Neuronal stem cell (in vitro differentiated cells): ENCODE measurements around the gene CCDC57.
A peak's percentile ranks its signal among the peaks of the same experiment; 100 is the strongest.
"Not testable (repeated sequence)": the region's sequence is repeated elsewhere in the genome, so short reads cannot be mapped to it uniquely, and the experiment has no call there.

ENCODE experiments used
- DNase-seq: peaks from one replicate; pipeline ENCODE4 v3.0.0-alpha.2; 2013; ENCODE audit warnings: low spot score
- H2AFZ ChIP-seq: one replicate; pipeline ENCODE4 v1.6.1; 2013; ENCODE audit warnings: mild to moderate bottlenecking, low read length, inconsistent platforms
- H2AK5ac ChIP-seq: 2 replicates; pipeline ENCODE4 v1.6.1; 2013; ENCODE audit warnings: low read depth, mild to moderate bottlenecking, inconsistent platforms, low read length, moderate library complexity, mixed read lengths
- H2BK120ac ChIP-seq: 2 replicates; pipeline ENCODE4 v1.6.1; 2013; ENCODE audit warnings: low read depth, mild to moderate bottlenecking, inconsistent platforms, low read length, moderate library complexity, mixed read lengths
- H2BK12ac ChIP-seq: one replicate; pipeline ENCODE4 v1.6.1; 2013; ENCODE audit warnings: low read length, inconsistent platforms
- H2BK15ac ChIP-seq: 2 replicates; pipeline ENCODE4 v1.6.1; 2013; ENCODE audit warnings: mild to moderate bottlenecking, low read length, inconsistent platforms, mixed read lengths
- H2BK5ac ChIP-seq: one replicate; pipeline ENCODE4 v1.6.1; 2013; ENCODE audit warnings: inconsistent platforms, mild to moderate bottlenecking, low read length, moderate library complexity
- H3K14ac ChIP-seq: one replicate; pipeline ENCODE4 v1.6.1; 2013; ENCODE audit warnings: low read length, inconsistent platforms
- H3K18ac ChIP-seq: 2 replicates; pipeline ENCODE4 v1.6.1; 2013; ENCODE audit warnings: low read length, inconsistent platforms
- H3K23ac ChIP-seq: 2 replicates; pipeline ENCODE4 v1.6.1; 2013; ENCODE audit warnings: low read depth, mild to moderate bottlenecking, mixed read lengths, low read length, inconsistent platforms; ENCODE audit not compliant: poor library complexity
- H3K27ac ChIP-seq: replicated peaks from 3 replicates; pipeline ENCODE4 v1.5.1; 2013; ENCODE audit warnings: low read length, inconsistent platforms
- H3K27me3 ChIP-seq, 3 experiments: 2 replicates each; pipeline ENCODE4 v1.6.1; 2013; ENCODE audit warnings: low read length in 3 of 3, mild to moderate bottlenecking in 2 of 3, inconsistent platforms in 1 of 3, low read depth in 1 of 3, mixed read lengths in 1 of 3, moderate library complexity in 1 of 3; ENCODE audit not compliant: control insufficient read depth in 3 of 3, insufficient read depth in 3 of 3
- H3K36me3 ChIP-seq, 2 donors: replicated peaks in 1 of 2; 2 replicates each; pipeline ENCODE4 v1.6.1; 2013; ENCODE audit warnings: low read length in 2 of 2; ENCODE audit not compliant: control insufficient read depth in 2 of 2, insufficient read depth in 2 of 2
- H3K4ac ChIP-seq: 2 replicates; pipeline ENCODE4 v1.6.1; 2013; ENCODE audit warnings: inconsistent platforms, mild to moderate bottlenecking, low read length, moderate library complexity
- H3K4me1 ChIP-seq, 2 donors: 1 replicate in 1 of 2; 2 replicates in 1 of 2; pipeline ENCODE4 v1.6.1; 2013; ENCODE audit warnings: low read length in 2 of 2, low read depth in 1 of 2; ENCODE audit not compliant: control insufficient read depth in 2 of 2, insufficient read depth in 1 of 2
- H3K4me2 ChIP-seq: one replicate; pipeline ENCODE4 v1.6.1; 2013; ENCODE audit warnings: mild to moderate bottlenecking, low read length, inconsistent platforms; ENCODE audit not compliant: insufficient read depth, poor library complexity, severe bottlenecking
- H3K4me3 ChIP-seq, 2 donors: 2 replicates each; pipeline ENCODE4 v1.5.1; 2013; ENCODE audit warnings: low read length in 2 of 2, mild to moderate bottlenecking in 2 of 2, inconsistent platforms in 1 of 2, moderate library complexity in 1 of 2
- H3K79me1 ChIP-seq: one replicate; pipeline ENCODE4 v1.6.1; 2013; ENCODE audit warnings: low read depth, mild to moderate bottlenecking, inconsistent platforms, low read length, moderate library complexity
- H3K9ac ChIP-seq: one replicate; pipeline ENCODE4 v1.6.1; 2013; ENCODE audit warnings: mild to moderate bottlenecking, low read depth, low read length, inconsistent platforms; ENCODE audit not compliant: poor library complexity
- H3K9me3 ChIP-seq, 2 donors: replicated peaks in 1 of 2; 2 replicates each; pipeline versions ENCODE3 to v1.6.1; 2013; ENCODE audit warnings: low read length in 2 of 2, mild to moderate bottlenecking in 2 of 2, inconsistent platforms in 1 of 2, low read depth in 1 of 2, mixed read lengths in 1 of 2, moderate library complexity in 1 of 2; ENCODE audit not compliant: control insufficient read depth in 2 of 2, insufficient read depth in 1 of 2
- H4K8ac ChIP-seq: one replicate; pipeline ENCODE4 v1.6.1; 2013; ENCODE audit warnings: low read depth, mild to moderate bottlenecking, inconsistent platforms, low read length, moderate library complexity
- H4K91ac ChIP-seq: one replicate; pipeline ENCODE4 v1.6.1; 2013; ENCODE audit warnings: low read length, low read depth, mild to moderate bottlenecking, inconsistent platforms; ENCODE audit not compliant: poor library complexity
- WGBS, 2 donors: extraction: QIAGEN DNeasy Blood & Tissue Kit; methylation state at CpG; one replicate each; pipeline ENCODE4 v1.1.7; 2013; ENCODE audit warnings: missing lambda C conversion rate in 2 of 2, mixed read lengths in 1 of 2; ENCODE audit not compliant: insufficient read length in 2 of 2, insufficient replicate concordance in 1 of 2; ENCODE audit errors: extremely low coverage in 2 of 2; 5-methylcytosine and 5-hydroxymethylcytosine counted together

CCDC57 gene

GRCh38 chr17:82146663-82147654 is 65.7 kb downstream of the CCDC57 start:
- Histone ChIP-seq H2BK15ac (no peak overlapping the region), H3K14ac (peak overlapping the region; percentile 1), H3K18ac (no peak overlapping the region), H3K36me3 (peaks cover 5 to 9% of the 10 kb centered on the region in 2 donors), H3K4me3 (no peak overlapping the region), H4K91ac (no peak overlapping the region), H3K79me1 (peaks cover 3% of the 10 kb centered on the region), H2BK12ac (no peak overlapping the region), H3K23ac (no peak overlapping the region), H3K27me3 (no peaks in the 10 kb centered on the region), H4K8ac (peak overlapping the region; percentile 20), H2BK120ac (no peak overlapping the region), H3K9ac (no peak overlapping the region), H2BK5ac (no peak overlapping the region), H3K4me1 (no peaks in the 10 kb centered on the region), H3K4me2 (no peak overlapping the region), H3K4ac (no peak overlapping the region), H3K27ac (no peak overlapping the region), H2AFZ (no peak overlapping the region), H3K9me3 (no peaks in the 10 kb centered on the region), H2AK5ac (no peak overlapping the region)
- 100% methylated on average over 2 of the region's 18 CpGs; no CpG with 5 or more reads in 1 of the 2 donors for WGBS, 2 donors
- no peak for DNase-seq

GRCh38 chr17:82145550-82146155 is 67.0 kb downstream of the CCDC57 start:
- Histone ChIP-seq H3K79me1 (peaks cover 3% of the 10 kb centered on the region), H3K36me3 (peaks cover 5% of the 10 kb centered on the region in 2 donors), H2BK120ac (no peak overlapping the region), H3K18ac (no peak overlapping the region), H2BK15ac (no peak overlapping the region), H2AK5ac (no peak overlapping the region), H3K4me3 (no peak overlapping the region), H3K27ac (no peak overlapping the region), H2BK12ac (no peak overlapping the region), H3K4me2 (no peak overlapping the region), H3K4ac (no peak overlapping the region), H3K9ac (no peak overlapping the region), H2AFZ (no peak overlapping the region), H3K9me3 (no peaks in the 10 kb centered on the region), H2BK5ac (no peak overlapping the region), H4K91ac (no peak overlapping the region), H3K27me3 (no peaks in the 10 kb centered on the region), H3K14ac (no peak overlapping the region), H4K8ac (no peak overlapping the region), H3K23ac (no peak overlapping the region), H3K4me1 (peaks cover 0 to 2% of the 10 kb centered on the region in 2 donors)
- no peak for DNase-seq
- no CpG with 5 or more reads among the region's 13 CpGs for WGBS, 2 donors

GRCh38 chr17:82143333-82143732 is 69.3 kb downstream of the CCDC57 start:
- no peak overlapping the region for H3K18ac ChIP-seq

GRCh38 chr17:82139961-82140360 is 72.7 kb downstream of the CCDC57 start:
- H2BK15ac ChIP-seq, H2AK5ac ChIP-seq, H3K36me3 ChIP-seq, H3K9ac ChIP-seq, H3K23ac ChIP-seq, DNase-seq, H3K14ac ChIP-seq, H2AFZ ChIP-seq, H2BK120ac ChIP-seq, H2BK12ac ChIP-seq, H3K4me3 ChIP-seq, H3K4me2 ChIP-seq, H3K9me3 ChIP-seq, H4K8ac ChIP-seq, H3K18ac ChIP-seq, H3K4me1 ChIP-seq, H2BK5ac ChIP-seq, H4K91ac ChIP-seq, H3K27me3 ChIP-seq, H3K4ac ChIP-seq, H3K79me1 ChIP-seq, H3K27ac ChIP-seq: not testable (repeated sequence)
- WGBS, 2 donors, result no CpG with 5 or more reads among the region's 10 CpGs

More at GRCh38 chr17:82143333-82143732, 69.3 kb downstream of the CCDC57 start:
- Histone ChIP-seq H3K79me1 (no peaks in the 10 kb centered on the region), H2BK12ac (no peak overlapping the region), H2BK120ac (no peak overlapping the region), H2AFZ (no peak overlapping the region), H3K9me3 (peaks cover 0 to 3% of the 10 kb centered on the region in 2 donors), H3K4me3 (no peak overlapping the region), H2AK5ac (no peak overlapping the region), H4K8ac (no peak overlapping the region), H3K4me2 (no peak overlapping the region), H3K23ac (no peak overlapping the region), H3K4me1 (peaks cover 0 to 2% of the 10 kb centered on the region in 2 donors), H2BK15ac (no peak overlapping the region), H4K91ac (no peak overlapping the region), H3K36me3 (peaks cover 0 to 5% of the 10 kb centered on the region in 2 donors), H3K27ac (no peak overlapping the region), H3K27me3 (no peaks in the 10 kb centered on the region), H3K14ac (no peak overlapping the region), H3K9ac (no peak overlapping the region), H3K4ac (no peak overlapping the region), H2BK5ac (no peak overlapping the region)
- DNase-seq, result no peak
- WGBS, 2 donors, result no CpG with 5 or more reads among the region's 8 CpGs
